NT2/D1 (cell line): ENCODE data around the gene RFX4.

Experiments used
- SUZ12 ChIP-seq: IDR thresholded peaks from 2 replicates; pipeline ENCODE4 v1.6.1; 2011; ENCODE audit not compliant: insufficient read length, insufficient read depth; ENCODE audit errors: extremely low read depth
- YY1 ChIP-seq: IDR thresholded peaks from 2 replicates; pipeline ENCODE4 v1.6.1; 2011; ENCODE audit not compliant: insufficient read length, insufficient read depth

GRCh38 chr12:106625976-106626375 is 43.2 kb downstream of the RFX4 start:
- no peak for TF ChIP-seq YY1
- no peak for TF ChIP-seq SUZ12
